HCT116 (cell line): ENCODE data around the gene MAGEA2B. TPM values are rescaled to one million over a fixed set of nuclear protein-coding genes. Genes with fewer than 3 reads are reported as not detected.

Experiments used
- ATAC-seq: fragments of 200-7000 bp; cut with Tn5 transposase; 2 replicates; pipeline ENCODE4 v1.9.1; 2020; ENCODE audit warnings: mild to moderate bottlenecking, moderate library complexity
- BruUV-seq: library from RNA; stranded (reverse); fragments of 400-500 nt; replicated peaks from 2 replicates; lab custom pipeline; 2021; lab: Mats Ljungman, UMichigan
- CTCF ChIA-PET: fragments of 300-600 bp; sonication (Branson Sonifier 250); formaldehyde crosslinking; loops from one replicate; lab custom pipeline; 2021; ENCODE audit warnings: antibody characterized with exemption; lab: Charles Lee
- POLR2A ChIA-PET: fragments of 300-600, 350-600 bp; sonication (Branson Sonifier 250); formaldehyde crosslinking; loops from one replicate; lab custom pipeline; 2021; ENCODE audit warnings: antibody characterized with exemption; lab: Charles Lee
- RAD21 ChIA-PET, 2 experiments: fragments of 300-600 bp; sonication (Branson Sonifier 250); formaldehyde crosslinking; loops; one replicate each; lab custom pipeline; 2023; ENCODE audit warnings: low total read pairs in 2 of 2; ENCODE audit not compliant: uncharacterized antibody in 2 of 2, unreplicated experiment in 2 of 2, low non-redundant PET in 1 of 2; lab: Charles Lee
- DNase-seq: peaks from one replicate; pipeline ENCODE4 v3.0.0-alpha.2; 2010; ENCODE audit warnings: low read depth, low spot score
- H2AFZ ChIP-seq: fragments of 200-600 bp; shearing (Covaris generic), sonication (generic); 2 replicates; pipeline ENCODE4 v1.6.1; 2017; ENCODE audit warnings: low read depth, mixed run types, mixed read lengths, antibody characterized with exemption, low read length; ENCODE audit not compliant: poor library complexity, severe bottlenecking
- H3K27ac ChIP-seq: 2 replicates; pipeline ENCODE4 v1.5.1; 2012; ENCODE audit warnings: low read depth, low read length
- H3K27me3 ChIP-seq: fragments of 200-600 bp; sonication (generic); 2 replicates; pipeline ENCODE4 v1.6.1; 2016; ENCODE audit warnings: mixed run types, low read length, mixed read lengths; ENCODE audit not compliant: insufficient read depth
- H3K36me3 ChIP-seq, 2 experiments: fragments of 200-500 bp in 1 of 2; fragments of 200-600 bp in 1 of 2; sonication (Bioruptor generic) in 1 of 2; sonication (generic) in 1 of 2; 2 replicates each; pipeline versions ENCODE4 v1.5.1 to v1.6.1; 2014 to 2016; ENCODE audit warnings: low read length in 2 of 2, inconsistent platforms in 1 of 2, mixed read lengths in 1 of 2, mixed run types in 1 of 2; ENCODE audit not compliant: insufficient read depth in 2 of 2, control insufficient read depth in 1 of 2
- H3K4me1 ChIP-seq, 2 experiments: fragments of 200-600 bp in 1 of 2; sonication (generic) in 1 of 2; 2 replicates each; pipeline versions ENCODE4 v1.5.1 to v1.6.1; 2012 to 2017; ENCODE audit warnings: low read length in 2 of 2, inconsistent platforms in 1 of 2, mild to moderate bottlenecking in 1 of 2, mixed read lengths in 1 of 2, mixed run types in 1 of 2, moderate library complexity in 1 of 2; ENCODE audit not compliant: insufficient read depth in 2 of 2, control insufficient read depth in 1 of 2
- H3K4me2 ChIP-seq: fragments of 200-600 bp; sonication (generic); 2 replicates; pipeline ENCODE4 v1.6.1; 2017; ENCODE audit warnings: mixed run types, low read length, mixed read lengths
- H3K4me3 ChIP-seq, 2 experiments: fragments of 200-600 bp in 1 of 2; sonication (generic) in 1 of 2; replicated peaks in 1 of 2; 2 replicates each; pipeline ENCODE4 v1.5.1; 2011 to 2016; ENCODE audit warnings: low read length in 2 of 2, control low read depth in 1 of 2, low read depth in 1 of 2, mild to moderate bottlenecking in 1 of 2, mixed read lengths in 1 of 2, mixed run types in 1 of 2
- H3K79me2 ChIP-seq: fragments of 200-600 bp; sonication (generic); 2 replicates; pipeline ENCODE4 v1.6.1; 2017; ENCODE audit warnings: mild to moderate bottlenecking, mixed run types, low read length, moderate library complexity, mixed read lengths; ENCODE audit not compliant: insufficient read depth
- H3K9ac ChIP-seq: fragments of 200-600 bp; sonication (generic); 2 replicates; pipeline ENCODE4 v1.6.1; 2016; ENCODE audit warnings: low read length, mixed read lengths
- H3K9me2 ChIP-seq: fragments of 200-600 bp; sonication (generic), shearing (Covaris generic); 2 replicates; pipeline ENCODE4 v1.6.1; 2017; ENCODE audit warnings: mixed run types, mild to moderate bottlenecking, moderate library complexity; ENCODE audit not compliant: insufficient read depth
- H3K9me3 ChIP-seq, 2 experiments: fragments of 200-500 bp in 1 of 2; fragments of 200-600 bp in 1 of 2; sonication (Bioruptor generic) in 1 of 2; sonication (generic) in 1 of 2; 2 replicates each; pipeline ENCODE4 v1.6.1; 2014 to 2017; ENCODE audit warnings: low read length in 2 of 2, mixed read lengths in 2 of 2, inconsistent platforms in 1 of 2, low read depth in 1 of 2, mild to moderate bottlenecking in 1 of 2, mixed run types in 1 of 2, moderate library complexity in 1 of 2; ENCODE audit not compliant: control insufficient read depth in 1 of 2, insufficient read depth in 1 of 2
- H4K20me1 ChIP-seq: fragments of 200-600 bp; sonication (generic), shearing (Covaris generic); 2 replicates; pipeline ENCODE4 v1.6.1; 2017; ENCODE audit warnings: mixed run types, mild to moderate bottlenecking, moderate library complexity; ENCODE audit not compliant: insufficient read depth
- CBX3 ChIP-seq: IDR thresholded peaks from 2 replicates; pipeline ENCODE4 v1.6.1; 2012; ENCODE audit warnings: low read depth
- CEBPB ChIP-seq: IDR thresholded peaks from 2 replicates; pipeline ENCODE4 v1.6.1; 2012; ENCODE audit warnings: low read depth
- EGR1 ChIP-seq: IDR thresholded peaks from 2 replicates; pipeline ENCODE4 v1.6.1; 2012; ENCODE audit warnings: low read depth
- ELF1 ChIP-seq: IDR thresholded peaks from 2 replicates; pipeline ENCODE4 v1.6.1; 2012; ENCODE audit warnings: low read depth, borderline replicate concordance
- EZH2 ChIP-seq: fragments of 200-600 bp; sonication (generic); IDR thresholded peaks from 2 replicates; pipeline ENCODE4 v1.6.1; 2017; ENCODE audit warnings: antibody characterized with exemption, mixed run types
- EZH2phosphoT487 ChIP-seq: fragments of 200-600 bp; IDR thresholded peaks from 2 replicates; pipeline ENCODE4 v1.6.1; 2018; ENCODE audit warnings: antibody characterized with exemption, borderline replicate concordance
- FOSL1 ChIP-seq: IDR thresholded peaks from 2 replicates; pipeline ENCODE4 v1.6.1; 2012; ENCODE audit warnings: low read depth
- JUND ChIP-seq: IDR thresholded peaks from 2 replicates; pipeline ENCODE4 v1.6.1; 2012
- POLR2A ChIP-seq: IDR thresholded peaks from 2 replicates; pipeline ENCODE4 v1.7.0; 2011; ENCODE audit warnings: borderline replicate concordance; ENCODE audit not compliant: insufficient read depth, insufficient read length; ENCODE audit errors: extremely low read depth
- POLR2AphosphoS5 ChIP-seq: IDR thresholded peaks from 2 replicates; pipeline ENCODE4 v1.6.1; 2011; ENCODE audit warnings: mild to moderate bottlenecking, low read depth, low read length, moderate library complexity
- RAD21 ChIP-seq: IDR thresholded peaks from 2 replicates; pipeline ENCODE4 v1.6.1; 2012; ENCODE audit warnings: low read depth, mild to moderate bottlenecking
- SIN3A ChIP-seq: IDR thresholded peaks from 2 replicates; pipeline ENCODE4 v1.6.1; 2012; ENCODE audit warnings: low read depth
- SP1 ChIP-seq: IDR thresholded peaks from 2 replicates; pipeline ENCODE4 v1.6.1; 2012; ENCODE audit warnings: low read depth
- SRF ChIP-seq: IDR thresholded peaks from 2 replicates; pipeline ENCODE4 v1.6.1; 2012; ENCODE audit warnings: low read depth
- TCF7L2 ChIP-seq: IDR thresholded peaks from 2 replicates; pipeline ENCODE4 v1.7.0; 2011; ENCODE audit warnings: borderline replicate concordance, inconsistent platforms; ENCODE audit not compliant: insufficient read depth, insufficient read length; ENCODE audit errors: extremely low read depth
- YY1 ChIP-seq: IDR thresholded peaks from 2 replicates; pipeline ENCODE4 v1.6.1; 2011; ENCODE audit warnings: low read length, low read depth, moderate library complexity, mild to moderate bottlenecking; ENCODE audit not compliant: insufficient replicate concordance; ENCODE audit errors: extremely low read depth
- ZNF274 ChIP-seq: fragments of 200-500 bp; sonication (Bioruptor generic); IDR thresholded peaks from 2 replicates; pipeline ENCODE4 v1.6.1; 2014; ENCODE audit warnings: mild to moderate bottlenecking, low read depth, low read length, inconsistent platforms
- intact Hi-C: fragments of 100-400 bp; cut with micrococcal nuclease; formaldehyde crosslinking; loops from 2 replicates; pipeline ENCODE4 v1.10.0; 2022
- total RNA-seq: library from RNA; stranded (reverse); gene quantifications from one replicate; pipeline ENCODE4 v1.2.1, GENCODE V29; 2021; ENCODE audit not compliant: unreplicated experiment
- TF ChIP-seq, protein P1 (sequence below): IDR thresholded peaks from 2 replicates; pipeline ENCODE4 v1.6.1; 2012; ENCODE audit warnings: low read depth
- TF ChIP-seq, protein P2 (sequence below), 3 experiments: fragments of 200-600 bp in 1 of 3; sonication (generic) in 1 of 3; IDR thresholded peaks in 2 of 3; conservative IDR thresholded peaks in 1 of 3; 2 replicates each; pipeline ENCODE4 v1.5.1; 2012 to 2017; ENCODE audit warnings: low read depth in 2 of 3, low read length in 2 of 3, antibody characterized with exemption in 1 of 3, borderline replicate concordance in 1 of 3, control low read depth in 1 of 3, mild to moderate bottlenecking in 1 of 3, mixed read lengths in 1 of 3, mixed run types in 1 of 3, moderate library complexity in 1 of 3; ENCODE audit not compliant: insufficient read depth in 1 of 3
- TF ChIP-seq, protein P3 (sequence below): IDR thresholded peaks from 2 replicates; pipeline ENCODE4 v1.6.1; 2012

The MAGEA2B gene
- total RNA-seq, 1 experiment from 2014 or later = 21.8 TPM

DNA sequence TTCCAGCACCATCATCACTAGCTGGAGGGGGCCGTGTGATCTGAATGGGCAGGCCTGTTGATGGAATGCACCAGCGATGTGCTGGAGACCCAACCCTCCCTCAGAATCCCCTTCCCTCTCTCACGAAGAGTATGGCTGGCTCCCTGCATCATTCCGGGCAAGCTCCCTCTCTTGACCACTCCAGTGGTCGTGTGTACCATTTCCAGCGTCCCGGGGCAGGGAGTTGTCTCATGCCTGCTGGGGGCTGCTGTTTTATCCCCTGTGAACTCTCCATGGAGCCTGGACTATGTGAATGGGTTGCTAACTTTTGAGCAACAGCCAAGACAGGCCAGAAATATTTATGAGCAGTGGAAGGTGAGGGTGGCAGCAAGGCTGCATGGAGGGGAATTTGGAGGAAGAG, 11.0 kb downstream of the MAGEA2B start:
- no peaks in the 10 kb centered on the region for H3K36me3 ChIP-seq
- no peaks in the 10 kb centered on the region for H4K20me1 ChIP-seq
- intact Hi-C loops = no loop called here
- no peaks in the 10 kb centered on the region for H3K4me1 ChIP-seq
- ChIA-PET POLR2A (no interaction called here), RAD21 (no interaction called here), CTCF (no interaction called here)
- no peaks in the 10 kb centered on the region for H3K9me3 ChIP-seq
- no peaks in the 10 kb centered on the region for H3K79me2 ChIP-seq
- H3K27ac ChIP-seq = no peak overlapping the region
- ATAC-seq = no peak
- no peak overlapping the region for H3K4me2 ChIP-seq
- TF ChIP-seq, protein P1, sequence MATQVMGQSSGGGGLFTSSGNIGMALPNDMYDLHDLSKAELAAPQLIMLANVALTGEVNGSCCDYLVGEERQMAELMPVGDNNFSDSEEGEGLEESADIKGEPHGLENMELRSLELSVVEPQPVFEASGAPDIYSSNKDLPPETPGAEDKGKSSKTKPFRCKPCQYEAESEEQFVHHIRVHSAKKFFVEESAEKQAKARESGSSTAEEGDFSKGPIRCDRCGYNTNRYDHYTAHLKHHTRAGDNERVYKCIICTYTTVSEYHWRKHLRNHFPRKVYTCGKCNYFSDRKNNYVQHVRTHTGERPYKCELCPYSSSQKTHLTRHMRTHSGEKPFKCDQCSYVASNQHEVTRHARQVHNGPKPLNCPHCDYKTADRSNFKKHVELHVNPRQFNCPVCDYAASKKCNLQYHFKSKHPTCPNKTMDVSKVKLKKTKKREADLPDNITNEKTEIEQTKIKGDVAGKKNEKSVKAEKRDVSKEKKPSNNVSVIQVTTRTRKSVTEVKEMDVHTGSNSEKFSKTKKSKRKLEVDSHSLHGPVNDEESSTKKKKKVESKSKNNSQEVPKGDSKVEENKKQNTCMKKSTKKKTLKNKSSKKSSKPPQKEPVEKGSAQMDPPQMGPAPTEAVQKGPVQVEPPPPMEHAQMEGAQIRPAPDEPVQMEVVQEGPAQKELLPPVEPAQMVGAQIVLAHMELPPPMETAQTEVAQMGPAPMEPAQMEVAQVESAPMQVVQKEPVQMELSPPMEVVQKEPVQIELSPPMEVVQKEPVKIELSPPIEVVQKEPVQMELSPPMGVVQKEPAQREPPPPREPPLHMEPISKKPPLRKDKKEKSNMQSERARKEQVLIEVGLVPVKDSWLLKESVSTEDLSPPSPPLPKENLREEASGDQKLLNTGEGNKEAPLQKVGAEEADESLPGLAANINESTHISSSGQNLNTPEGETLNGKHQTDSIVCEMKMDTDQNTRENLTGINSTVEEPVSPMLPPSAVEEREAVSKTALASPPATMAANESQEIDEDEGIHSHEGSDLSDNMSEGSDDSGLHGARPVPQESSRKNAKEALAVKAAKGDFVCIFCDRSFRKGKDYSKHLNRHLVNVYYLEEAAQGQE = no peak
- TF ChIP-seq YY1 = no peak
- TF ChIP-seq POLR2A = no peak
- TF ChIP-seq CEBPB = no peak
- no peak for TF ChIP-seq ZNF274
- no peak for TF ChIP-seq FOSL1
- TF ChIP-seq EGR1 = no peak
- TF ChIP-seq EZH2phosphoT487 = no peak
- TF ChIP-seq, protein P2, sequence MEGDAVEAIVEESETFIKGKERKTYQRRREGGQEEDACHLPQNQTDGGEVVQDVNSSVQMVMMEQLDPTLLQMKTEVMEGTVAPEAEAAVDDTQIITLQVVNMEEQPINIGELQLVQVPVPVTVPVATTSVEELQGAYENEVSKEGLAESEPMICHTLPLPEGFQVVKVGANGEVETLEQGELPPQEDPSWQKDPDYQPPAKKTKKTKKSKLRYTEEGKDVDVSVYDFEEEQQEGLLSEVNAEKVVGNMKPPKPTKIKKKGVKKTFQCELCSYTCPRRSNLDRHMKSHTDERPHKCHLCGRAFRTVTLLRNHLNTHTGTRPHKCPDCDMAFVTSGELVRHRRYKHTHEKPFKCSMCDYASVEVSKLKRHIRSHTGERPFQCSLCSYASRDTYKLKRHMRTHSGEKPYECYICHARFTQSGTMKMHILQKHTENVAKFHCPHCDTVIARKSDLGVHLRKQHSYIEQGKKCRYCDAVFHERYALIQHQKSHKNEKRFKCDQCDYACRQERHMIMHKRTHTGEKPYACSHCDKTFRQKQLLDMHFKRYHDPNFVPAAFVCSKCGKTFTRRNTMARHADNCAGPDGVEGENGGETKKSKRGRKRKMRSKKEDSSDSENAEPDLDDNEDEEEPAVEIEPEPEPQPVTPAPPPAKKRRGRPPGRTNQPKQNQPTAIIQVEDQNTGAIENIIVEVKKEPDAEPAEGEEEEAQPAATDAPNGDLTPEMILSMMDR (IDR thresholded peaks at IDR 0.05 in 2 of 3, conservative IDR thresholded peaks at IDR 0.05 in 1 of 3; ENCODE audit: borderline replicate concordance in 1 of 3, insufficient read depth in 1 of 3, low read depth in 2 of 3, low read length in 2 of 3) = no peak
- no peak for TF ChIP-seq JUND
- TF ChIP-seq, protein P3, sequence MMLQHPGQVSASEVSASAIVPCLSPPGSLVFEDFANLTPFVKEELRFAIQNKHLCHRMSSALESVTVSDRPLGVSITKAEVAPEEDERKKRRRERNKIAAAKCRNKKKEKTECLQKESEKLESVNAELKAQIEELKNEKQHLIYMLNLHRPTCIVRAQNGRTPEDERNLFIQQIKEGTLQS = no peak
- TF ChIP-seq EZH2 = no peak
- TF ChIP-seq TCF7L2 = no peak
- no peak for TF ChIP-seq SIN3A
- no peak for TF ChIP-seq ELF1
- no peak for TF ChIP-seq SP1
- TF ChIP-seq SRF = no peak
- no peak for TF ChIP-seq RAD21
- TF ChIP-seq CBX3 = no peak
- no peak for TF ChIP-seq POLR2AphosphoS5
- H3K27me3 ChIP-seq = no peaks in the 10 kb centered on the region
- H3K9me2 ChIP-seq = no peaks in the 10 kb centered on the region
- no peak overlapping the region for H3K9ac ChIP-seq
- no peak overlapping the region for H2AFZ ChIP-seq
- DNase-seq = no peak
- no peak overlapping the region for H3K4me3 ChIP-seq
- no TSS peak for BruUV-seq
